Stomach smooth muscle (tissue), 2 donors: Measurements from ENCODE around the gene OR5H2.
"Not testable (repeated sequence)": the region's sequence is repeated elsewhere in the genome, so short reads cannot be mapped to it uniquely, and the experiment has no call there.

Experiments used
- H3K27ac ChIP-seq: one replicate; pipeline ENCODE4 v1.7.0; 2013; ENCODE audit warnings: mild to moderate bottlenecking, low read length, inconsistent platforms
- H3K27me3 ChIP-seq, 2 donors: one replicate each; pipeline ENCODE4 v1.7.0; 2013; ENCODE audit warnings: low read length in 2 of 2; ENCODE audit not compliant: insufficient read depth in 2 of 2, control insufficient read depth in 1 of 2
- H3K36me3 ChIP-seq, 2 donors: one replicate each; pipeline ENCODE4 v1.7.0; 2013; ENCODE audit warnings: low read length in 2 of 2; ENCODE audit not compliant: control insufficient read depth in 2 of 2, insufficient read depth in 2 of 2
- H3K4me1 ChIP-seq: one replicate; pipeline ENCODE4 v1.7.0; 2013; ENCODE audit warnings: low read length; ENCODE audit not compliant: control insufficient read depth, insufficient read depth
- H3K4me3 ChIP-seq, 2 donors: one replicate each; pipeline ENCODE4 v1.7.0; 2013; ENCODE audit warnings: low read length in 2 of 2
- H3K9ac ChIP-seq, 2 donors: one replicate each; pipeline ENCODE4 v1.7.0; 2013; ENCODE audit warnings: low read length in 2 of 2, mild to moderate bottlenecking in 1 of 2
- H3K9me3 ChIP-seq, 2 donors: one replicate each; pipeline ENCODE4 v1.7.0; 2013; ENCODE audit warnings: low read length in 2 of 2; ENCODE audit not compliant: control insufficient read depth in 2 of 2
- donor health status: healthy.
- donor health status: Pancreatic carcinoma.

OR5H2 gene

GRCh38 chr3:98282205-98282604 lies at the start of gene OR5H2:
OR5H2 (plus strand) TSS chr3:98282505; CDS start chr3:98282903, 398 bp downstream.
- no peak within 1 kb of the TSS for H3K27ac ChIP-seq
- H3K27me3 ChIP-seq: no peaks in the 10 kb centered on the region
- no peak within 1 kb of the TSS for H3K4me3 ChIP-seq
- H3K36me3 ChIP-seq: no peaks in the 10 kb centered on the region
- no peaks in the 10 kb centered on the region for H3K9me3 ChIP-seq
- no peak within 1 kb of the TSS for H3K9ac ChIP-seq
- H3K4me1 ChIP-seq: no peaks in the 10 kb centered on the region

- Histone ChIP-seq H3K36me3 (no peaks in the 10 kb centered on the region), H3K27ac (no peak overlapping the region), H3K4me3 (no peak overlapping the region), H3K9ac (no peak overlapping the region), H3K9me3 (no peaks in the 10 kb centered on the region), H3K4me1 (no peaks in the 10 kb centered on the region), H3K27me3 (no peaks in the 10 kb centered on the region)
These were observed 48.8 kb upstream of the OR5H2 start for GRCh38 chr3:98233468-98233867.

GRCh38 chr3:98240131-98240530 lies 42.2 kb upstream of the OR5H2 start:
- Histone ChIP-seq H3K9me3 (no peaks in the 10 kb centered on the region), H3K27me3 (no peaks in the 10 kb centered on the region), H3K36me3 (no peaks in the 10 kb centered on the region), H3K4me3 (no peak overlapping the region), H3K27ac (no peak overlapping the region), H3K9ac (no peak overlapping the region), H3K4me1 (no peaks in the 10 kb centered on the region)

GRCh38 chr3:98242155-98242554 lies 40.1 kb upstream of the OR5H2 start:
- Histone ChIP-seq H3K9me3 (no peaks in the 10 kb centered on the region), H3K27me3 (no peaks in the 10 kb centered on the region), H3K27ac (no peak overlapping the region), H3K9ac (no peak overlapping the region), H3K36me3 (no peaks in the 10 kb centered on the region), H3K4me1 (no peaks in the 10 kb centered on the region), H3K4me3 (no peak overlapping the region)

- H3K27ac ChIP-seq: no peak overlapping the region
- no peaks in the 10 kb centered on the region for H3K27me3 ChIP-seq
- no peaks in the 10 kb centered on the region for H3K9me3 ChIP-seq
- no peak overlapping the region for H3K9ac ChIP-seq
- H3K4me3 ChIP-seq: no peak overlapping the region
- no peaks in the 10 kb centered on the region for H3K4me1 ChIP-seq
- H3K36me3 ChIP-seq: no peaks in the 10 kb centered on the region
These were observed 38.5 kb upstream of the OR5H2 start for GRCh38 chr3:98243843-98244242.

GRCh38 chr3:98246142-98246541 lies 36.2 kb upstream of the OR5H2 start:
- H3K4me3 ChIP-seq: no peak overlapping the region
- no peak overlapping the region for H3K9ac ChIP-seq
- no peak overlapping the region for H3K27ac ChIP-seq
- no peaks in the 10 kb centered on the region for H3K4me1 ChIP-seq
- no peaks in the 10 kb centered on the region for H3K36me3 ChIP-seq
- no peaks in the 10 kb centered on the region for H3K27me3 ChIP-seq
- peaks cover 0 to 3% of the 10 kb centered on the region in 2 donors for H3K9me3 ChIP-seq

- H3K4me1 ChIP-seq, H3K27ac ChIP-seq, H3K27me3 ChIP-seq, H3K9me3 ChIP-seq, H3K36me3 ChIP-seq, H3K9ac ChIP-seq, H3K4me3 ChIP-seq: not testable (repeated sequence)
These were observed 26.3 kb upstream of the OR5H2 start for GRCh38 chr3:98256026-98256425.

GRCh38 chr3:98259707-98260106 lies 22.6 kb upstream of the OR5H2 start:
- Histone ChIP-seq H3K4me1 (no peaks in the 10 kb centered on the region), H3K36me3 (no peaks in the 10 kb centered on the region), H3K9ac (no peak overlapping the region), H3K27me3 (no peaks in the 10 kb centered on the region), H3K9me3 (peaks cover 0 to 2% of the 10 kb centered on the region in 2 donors), H3K27ac (no peak overlapping the region), H3K4me3 (no peak overlapping the region)

GRCh38 chr3:98262046-98262445 lies 20.3 kb upstream of the OR5H2 start:
- H3K4me3 ChIP-seq: no peak overlapping the region
- no peak overlapping the region for H3K9ac ChIP-seq
- no peaks in the 10 kb centered on the region for H3K36me3 ChIP-seq
- no peak overlapping the region for H3K27ac ChIP-seq
- no peaks in the 10 kb centered on the region for H3K27me3 ChIP-seq
- H3K4me1 ChIP-seq: no peaks in the 10 kb centered on the region
- peaks cover 0 to 2% of the 10 kb centered on the region in 2 donors for H3K9me3 ChIP-seq

- no peaks in the 10 kb centered on the region for H3K36me3 ChIP-seq
- no peaks in the 10 kb centered on the region for H3K27me3 ChIP-seq
- no peak within 1 kb of the TSS for H3K9ac ChIP-seq
- H3K4me1 ChIP-seq: no peaks in the 10 kb centered on the region
- H3K4me3 ChIP-seq: no peak within 1 kb of the TSS
- H3K27ac ChIP-seq: no peak within 1 kb of the TSS
- H3K9me3 ChIP-seq: peaks cover 0 to 2% of the 10 kb centered on the region in 2 donors
These were observed 18.4 kb upstream of the OR5H2 start, which contains the start of gene OR5H6 for GRCh38 chr3:98263944-98264343. OR5H6 (plus strand) TSS chr3:98264244; CDS start chr3:98264333, 89 bp downstream.

GRCh38 chr3:98269846-98270245 lies 12.5 kb upstream of the OR5H2 start:
- no peak overlapping the region for H3K4me3 ChIP-seq
- no peaks in the 10 kb centered on the region for H3K4me1 ChIP-seq
- peaks cover 0 to 11% of the 10 kb centered on the region in 2 donors for H3K9me3 ChIP-seq
- no peak overlapping the region for H3K27ac ChIP-seq
- no peak overlapping the region for H3K9ac ChIP-seq
- H3K27me3 ChIP-seq: no peaks in the 10 kb centered on the region
- H3K36me3 ChIP-seq: no peaks in the 10 kb centered on the region
